DND-41 (cell line): Measurements from ENCODE around the gene GREB1.

ENCODE experiments used
- ATAC-seq: fragments of 200-7000 bp; cut with Tn5 transposase; 3 replicates; pipeline ENCODE4 v1.9.1; 2021; ENCODE audit warnings: low read depth; ENCODE audit not compliant: insufficient read depth
- DNase-seq: peaks from one replicate; pipeline ENCODE4 v3.0.0-alpha.2; 2020
- H2AFZ ChIP-seq: 2 replicates; pipeline ENCODE4 v1.6.0; 2012; ENCODE audit warnings: low read depth, low read length
- H3K27ac ChIP-seq: 2 replicates; pipeline ENCODE4 v1.5.1; 2012; ENCODE audit warnings: low read length, inconsistent platforms
- H3K27me3 ChIP-seq: fragments of 200-600 bp; sonication (generic); 2 replicates; pipeline ENCODE4 v1.6.0; 2012; ENCODE audit warnings: low read length, mild to moderate bottlenecking, inconsistent platforms; ENCODE audit not compliant: insufficient read depth, poor library complexity
- H3K36me3 ChIP-seq: 2 replicates; pipeline ENCODE4 v1.5.1; 2012; ENCODE audit warnings: low read length, inconsistent platforms; ENCODE audit not compliant: insufficient read depth
- H3K4me1 ChIP-seq: 2 replicates; pipeline ENCODE4 v1.5.1; 2012; ENCODE audit warnings: mild to moderate bottlenecking, low read length; ENCODE audit not compliant: insufficient read depth
- H3K4me2 ChIP-seq: 2 replicates; pipeline ENCODE4 v1.6.0; 2012; ENCODE audit warnings: mild to moderate bottlenecking, moderate library complexity, low read length, inconsistent platforms; ENCODE audit not compliant: insufficient read depth
- H3K4me3 ChIP-seq, 2 experiments: fragments of 200-600 bp in 1 of 2; shearing (Covaris generic) in 1 of 2; 2 replicates each; pipeline ENCODE4 v1.5.1; 2012 to 2016; ENCODE audit warnings: inconsistent platforms in 2 of 2, low read length in 2 of 2, mild to moderate bottlenecking in 2 of 2, low read depth in 1 of 2, moderate library complexity in 1 of 2
- H3K79me2 ChIP-seq: 2 replicates; pipeline ENCODE4 v1.6.0; 2012; ENCODE audit warnings: low read length, inconsistent platforms; ENCODE audit not compliant: insufficient read depth
- H3K9ac ChIP-seq: 2 replicates; pipeline ENCODE4 v1.6.0; 2012; ENCODE audit warnings: low read depth, mild to moderate bottlenecking, inconsistent platforms, low read length, moderate library complexity
- H3K9me3 ChIP-seq: 2 replicates; pipeline ENCODE4 v1.5.1; 2012; ENCODE audit warnings: low read length, moderate library complexity, mild to moderate bottlenecking, inconsistent platforms; ENCODE audit not compliant: insufficient read depth, severe bottlenecking
- H4K20me1 ChIP-seq: 2 replicates; pipeline ENCODE4 v1.6.0; 2012; ENCODE audit warnings: low read length; ENCODE audit not compliant: insufficient read depth
- CTCF ChIP-seq: IDR thresholded peaks from 2 replicates; pipeline ENCODE4 v1.5.1; 2012; ENCODE audit warnings: borderline replicate concordance, low read length, moderate library complexity, mild to moderate bottlenecking; ENCODE audit not compliant: poor library complexity, severe bottlenecking; ENCODE audit errors: extremely low read depth
- EZH2 ChIP-seq: IDR thresholded peaks from 3 replicates; pipeline ENCODE4 v1.6.1; 2012; ENCODE audit warnings: borderline replicate concordance, low read depth, mild to moderate bottlenecking, moderate library complexity, low read length, inconsistent platforms; ENCODE audit not compliant: severe bottlenecking

Gene GREB1

GRCh38 chr2:11616097-11616687 lies 82.3 kb downstream of the GREB1 start:
- Histone ChIP-seq H3K4me3 (no peak overlapping the region), H2AFZ (no peak overlapping the region), H3K36me3 (no peaks in the 10 kb centered on the region), H3K4me2 (no peak overlapping the region), H4K20me1 (no peaks in the 10 kb centered on the region), H3K9me3 (no peaks in the 10 kb centered on the region), H3K4me1 (no peaks in the 10 kb centered on the region), H3K27me3 (no peaks in the 10 kb centered on the region), H3K79me2 (no peaks in the 10 kb centered on the region), H3K27ac (no peak overlapping the region), H3K9ac (no peak overlapping the region)
- no peak for ATAC-seq
- no peak for DNase-seq
- TF ChIP-seq CTCF = no peak
- TF ChIP-seq EZH2 = no peak

GRCh38 chr2:11616851-11617415 lies 83.1 kb downstream of the GREB1 start:
- H3K4me2 ChIP-seq = no peak overlapping the region
- H3K9ac ChIP-seq = no peak overlapping the region
- H3K4me3 ChIP-seq = no peak overlapping the region
- ATAC-seq (no peak), DNase-seq (no peak)
- H3K4me1 ChIP-seq = no peaks in the 10 kb centered on the region
- no peaks in the 10 kb centered on the region for H4K20me1 ChIP-seq
- TF ChIP-seq EZH2 = no peak
- no peak for TF ChIP-seq CTCF
- no peaks in the 10 kb centered on the region for H3K27me3 ChIP-seq
- H3K79me2 ChIP-seq = no peaks in the 10 kb centered on the region
- H3K36me3 ChIP-seq = no peaks in the 10 kb centered on the region
- H3K9me3 ChIP-seq = no peaks in the 10 kb centered on the region
- no peak overlapping the region for H2AFZ ChIP-seq
- no peak overlapping the region for H3K27ac ChIP-seq

- H3K9ac ChIP-seq = no peak overlapping the region
- H3K4me3 ChIP-seq = no peak overlapping the region
- no peaks in the 10 kb centered on the region for H3K27me3 ChIP-seq
- no peaks in the 10 kb centered on the region for H3K36me3 ChIP-seq
- DNase-seq (no peak), ATAC-seq (no peak)
- no peak overlapping the region for H3K27ac ChIP-seq
- H3K79me2 ChIP-seq = no peaks in the 10 kb centered on the region
- H3K9me3 ChIP-seq = no peaks in the 10 kb centered on the region
- H3K4me2 ChIP-seq = no peak overlapping the region
- no peaks in the 10 kb centered on the region for H4K20me1 ChIP-seq
- TF ChIP-seq EZH2 = no peak
- no peak for TF ChIP-seq CTCF
- H3K4me1 ChIP-seq = no peaks in the 10 kb centered on the region
- H2AFZ ChIP-seq = no peak overlapping the region
Measured at GRCh38 chr2:11617527-11617926, 83.7 kb downstream of the GREB1 start.
